Measurements from ENCODE around the gene TTC6. TPM values are rescaled to one million over a fixed set of nuclear protein-coding genes. Genes with fewer than 3 reads are reported as not detected.

TTC6 gene
- total and polyA plus RNA-seq, 2 of the 4 experiments (the other 2 are of a cell fraction): under 0.01 to 0.12 TPM

- H2BK5ac ChIP-seq (ENCODE audit: low read depth, low read length, poor library complexity, severe bottlenecking): no peak overlapping the region
- H3K18ac ChIP-seq (ENCODE audit: low read depth, low read length): no peak overlapping the region
- H3K79me1 ChIP-seq (ENCODE audit: low read depth in 1 of 2, low read length in 2 of 2): no peaks in the 10 kb centered on the region
- WGBS, 2 experiments (ENCODE audit: extremely low coverage in 2 of 2, insufficient read length in 1 of 2): 80% methylated on average over 1 of the region's 3 CpGs; no CpG with 5 or more reads in 1 of the 2 experiments
- ATAC-seq (ENCODE audit: low read depth) (no peak), DNase-seq (no peak)
- ChIA-PET POLR2A (ENCODE audit: unreplicated experiment) (no interaction called here), CTCF (no interaction called here)
- no peak overlapping the region for H3K9ac ChIP-seq (ENCODE audit: low read depth, low read length)
- H2BK120ac ChIP-seq (ENCODE audit: low read depth, low read length): no peak overlapping the region
- H2BK15ac ChIP-seq (ENCODE audit: low read depth, low read length): no peak overlapping the region
- no peak overlapping the region for H4K8ac ChIP-seq (ENCODE audit: low read depth in 2 of 2, low read length in 2 of 2)
- no peaks in the 10 kb centered on the region for H3K9me1 ChIP-seq (ENCODE audit: insufficient read depth, low read length)
- no peaks in the 10 kb centered on the region for H3K27me3 ChIP-seq (ENCODE audit: control insufficient read depth, insufficient read depth, low read length)
- no peak overlapping the region for H2BK20ac ChIP-seq (ENCODE audit: low read depth, low read length)
- no peak overlapping the region for H2AFZ ChIP-seq (replicated peaks; ENCODE audit: low read length, poor library complexity)
- H3K23ac ChIP-seq (ENCODE audit: low read depth, low read length): no peak overlapping the region
- no peaks in the 10 kb centered on the region for H3K36me3 ChIP-seq (ENCODE audit: control insufficient read depth, insufficient read depth, low read length)
- H2AK5ac ChIP-seq (ENCODE audit: low read depth, low read length): no peak overlapping the region
- H3K56ac ChIP-seq (ENCODE audit: extremely low read depth, insufficient read depth, low read length): no peak overlapping the region
- in situ Hi-C loops (cut with MboI; ENCODE audit: low sequenced_read_pairs) (no loop called here), intact Hi-C loops (cut with micrococcal nuclease) (no loop called here), dilution Hi-C loops (cut with HindIII; ENCODE audit: low sequenced_read_pairs, unreplicated experiment) (no loop called here)
- no peak overlapping the region for H3K14ac ChIP-seq (replicated peaks; ENCODE audit: low read depth, low read length)
- BruUV-seq (replicated peaks): no TSS peak
- H4K5ac ChIP-seq (ENCODE audit: low read depth, low read length): no peak overlapping the region
- H3K4ac ChIP-seq (ENCODE audit: low read depth, low read length): no peak overlapping the region
- no peak overlapping the region for H2AK9ac ChIP-seq (replicated peaks; ENCODE audit: low read depth, low read length, poor library complexity)
- 0 out of 2 replicates have a peak, but pooled peaks cover 1% of the 10 kb centered on the region for H3K4me1 ChIP-seq (ENCODE audit: control insufficient read depth, insufficient read depth, low read length)
- H3K9me3 ChIP-seq (ENCODE audit: control insufficient read depth, insufficient read depth, low read length): no peaks in the 10 kb centered on the region
- no peak overlapping the region for H3K4me3 ChIP-seq (ENCODE audit: insufficient read depth, low read depth, low read length)
- no peak overlapping the region for H3K4me2 ChIP-seq (ENCODE audit: low read depth, low read length)
- no peak overlapping the region for H4K91ac ChIP-seq (ENCODE audit: insufficient read depth, low read depth, low read length)
- no peak for TF ChIP-seq MAZ (IDR thresholded peaks at IDR 0.05; ENCODE audit: borderline replicate concordance, low read depth, low read length)
- TF ChIP-seq CEBPB (IDR thresholded peaks at IDR 0.05; ENCODE audit: low read depth, low read length): no peak
- no peak for TF ChIP-seq SMC3 (IDR thresholded peaks at IDR 0.05; ENCODE audit: low read depth, low read length)
- TF ChIP-seq CTCF (conservative IDR thresholded peaks at IDR 0.05; ENCODE audit: low read depth, low read length): no peak
- TF ChIP-seq BHLHE40 (IDR thresholded peaks at IDR 0.05; ENCODE audit: low read depth, low read length): no peak
- no peak for TF ChIP-seq FOS (IDR thresholded peaks at IDR 0.05; ENCODE audit: low read depth, low read length)
- no peak for TF ChIP-seq RFX5 (IDR thresholded peaks at IDR 0.05; ENCODE audit: low read depth, low read length)
- no peak for TF ChIP-seq MXI1 (IDR thresholded peaks at IDR 0.05; ENCODE audit: borderline replicate concordance, low read depth, low read length)
- TF ChIP-seq RAD21 (IDR thresholded peaks at IDR 0.05; ENCODE audit: low read length): no peak
- TF ChIP-seq RCOR1 (IDR thresholded peaks at IDR 0.05; ENCODE audit: insufficient replicate concordance, low read length): no peak
- TF ChIP-seq NFE2L2 (IDR thresholded peaks at IDR 0.05; ENCODE audit: low read depth, low read length): no peak
- no peak for TF ChIP-seq CHD1 (IDR thresholded peaks at IDR 0.05; ENCODE audit: low read depth, low read length)
- no peak for TF ChIP-seq ELK1 (IDR thresholded peaks at IDR 0.05; ENCODE audit: borderline replicate concordance, low read depth, low read length)
- no peak for TF ChIP-seq MAFK (IDR thresholded peaks at IDR 0.05; ENCODE audit: low read depth, low read length)
- no peak for TF ChIP-seq POLR2A (IDR thresholded peaks at IDR 0.05; ENCODE audit: low read depth, low read length)
- no peak for TF ChIP-seq USF2 (IDR thresholded peaks at IDR 0.05; ENCODE audit: low read depth, low read length)
- H3K27ac ChIP-seq (ENCODE audit: insufficient read depth, low read length): no peak overlapping the region
- no peaks in the 10 kb centered on the region for H4K20me1 ChIP-seq (ENCODE audit: insufficient read depth, low read length)
Observed at GRCh38 chr14:37642125-37642524, 46.7 kb downstream of the TTC6 start.

Data from IMR-90 (cell line).